GM18505 (cell line): ENCODE data around the gene TMEM87B.

ENCODE experiments used
- ATAC-seq: cut with Tn5 transposase; IDR thresholded peaks from one replicate; pipeline ENCODE4 v1.9.1; 2021; ENCODE audit not compliant: unreplicated experiment
- POLR2A ChIP-seq: IDR thresholded peaks from 4 replicates; pipeline ENCODE4 v1.6.1; 2011; ENCODE audit warnings: borderline replicate concordance; ENCODE audit not compliant: insufficient read depth, insufficient read length; ENCODE audit errors: extremely low read depth

TMEM87B gene, protein sequence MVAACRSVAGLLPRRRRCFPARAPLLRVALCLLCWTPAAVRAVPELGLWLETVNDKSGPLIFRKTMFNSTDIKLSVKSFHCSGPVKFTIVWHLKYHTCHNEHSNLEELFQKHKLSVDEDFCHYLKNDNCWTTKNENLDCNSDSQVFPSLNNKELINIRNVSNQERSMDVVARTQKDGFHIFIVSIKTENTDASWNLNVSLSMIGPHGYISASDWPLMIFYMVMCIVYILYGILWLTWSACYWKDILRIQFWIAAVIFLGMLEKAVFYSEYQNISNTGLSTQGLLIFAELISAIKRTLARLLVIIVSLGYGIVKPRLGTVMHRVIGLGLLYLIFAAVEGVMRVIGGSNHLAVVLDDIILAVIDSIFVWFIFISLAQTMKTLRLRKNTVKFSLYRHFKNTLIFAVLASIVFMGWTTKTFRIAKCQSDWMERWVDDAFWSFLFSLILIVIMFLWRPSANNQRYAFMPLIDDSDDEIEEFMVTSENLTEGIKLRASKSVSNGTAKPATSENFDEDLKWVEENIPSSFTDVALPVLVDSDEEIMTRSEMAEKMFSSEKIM

DNA sequence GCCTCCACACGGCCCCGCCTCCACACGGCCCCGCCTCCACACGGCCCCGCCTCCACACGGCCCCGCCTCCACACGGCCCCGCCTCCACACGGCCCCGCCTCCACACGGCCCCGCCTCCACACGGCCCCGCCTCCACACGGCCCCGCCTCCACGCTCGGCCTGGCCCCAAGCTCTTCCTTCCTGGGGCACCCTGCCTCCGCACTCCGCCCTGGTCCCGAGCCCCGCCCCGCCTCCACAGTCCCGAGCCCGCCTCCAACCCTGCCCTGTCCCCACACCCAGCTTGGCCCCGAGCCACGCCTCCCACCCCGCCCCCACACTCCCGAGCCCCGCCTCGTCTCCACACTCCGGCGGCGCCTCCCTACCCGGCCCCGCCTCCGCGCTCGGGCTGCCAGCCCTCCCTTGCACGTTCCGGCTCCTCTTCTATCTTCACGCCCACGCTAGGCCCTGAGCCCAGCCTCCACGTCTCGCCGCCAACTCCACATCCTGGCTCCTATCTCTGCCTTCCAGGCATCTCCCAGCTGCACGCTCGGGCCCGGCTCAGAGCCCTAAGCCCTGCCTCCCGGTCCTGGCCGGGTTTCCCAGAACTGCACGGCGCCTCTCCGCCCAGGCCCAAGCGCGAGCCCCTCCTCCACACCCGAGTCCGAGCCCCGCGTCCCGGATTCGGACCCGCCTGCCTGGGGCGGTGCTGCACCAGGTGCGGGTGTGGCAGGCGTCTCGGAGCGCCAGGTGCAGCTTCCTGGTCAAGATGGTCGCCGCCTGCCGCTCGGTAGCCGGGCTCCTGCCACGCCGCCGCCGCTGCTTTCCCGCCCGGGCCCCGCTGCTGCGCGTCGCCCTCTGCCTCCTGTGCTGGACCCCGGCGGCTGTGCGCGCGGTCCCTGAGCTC lies at the start of gene TMEM87B:
Gene TMEM87B, plus strand, starts transcription at position 423 of the 883 bp plus-strand sequence. Its CDS starts 323 bp downstream, at position 746.
- TF ChIP-seq POLR2A, result peak; percentile 66
- peak; percentile 59 for ATAC-seq

DNA sequence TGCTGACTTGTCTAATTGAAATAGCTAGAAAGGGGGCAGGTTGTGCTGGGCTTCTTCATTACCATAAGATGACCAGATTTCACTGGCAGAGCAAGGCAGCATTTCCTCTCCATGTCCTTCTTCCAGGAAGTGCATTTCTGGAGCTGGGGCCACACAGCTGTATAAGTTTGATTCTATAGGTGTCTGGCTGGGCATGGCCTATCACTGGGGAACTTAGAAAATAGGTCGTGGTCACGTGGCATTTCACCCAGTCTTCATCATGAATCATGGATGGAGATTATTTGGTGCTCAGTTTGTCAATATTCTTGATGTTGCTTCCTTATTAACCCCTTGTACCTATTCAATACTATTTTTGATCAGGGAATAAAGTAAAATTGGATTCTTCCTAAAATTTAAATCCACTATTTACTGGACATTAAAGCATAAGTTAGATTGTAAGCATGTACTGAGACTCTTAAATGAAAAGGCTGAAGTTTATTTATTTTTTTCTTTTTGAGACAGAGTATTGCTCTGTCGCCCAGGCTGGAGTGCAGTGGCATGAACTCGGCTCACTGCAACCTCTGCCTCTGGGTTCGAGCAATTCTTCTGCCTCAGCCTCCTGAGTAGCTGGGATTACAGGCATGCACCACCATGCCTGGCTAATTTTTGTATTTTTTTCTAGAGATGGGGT lies 49.5 kb upstream of the TMEM87B start:
- ATAC-seq, result no peak
- TF ChIP-seq POLR2A, result no peak

DNA sequence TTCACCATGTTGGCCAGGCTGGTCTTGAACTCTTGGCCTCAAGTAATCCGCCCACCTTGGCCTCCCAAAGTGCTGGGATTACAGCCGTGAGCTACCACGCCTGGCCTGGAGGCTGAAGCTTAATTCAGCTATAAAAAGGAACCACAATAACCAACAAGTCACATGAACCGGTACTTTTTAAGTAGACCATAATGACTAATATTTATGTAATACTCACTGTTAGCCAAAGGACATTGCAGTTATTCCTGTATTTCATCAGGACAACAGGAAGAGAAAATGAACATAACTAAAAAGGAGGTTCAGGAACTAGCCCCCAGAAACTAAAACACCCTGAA lies 49.0 kb upstream of the TMEM87B start:
- TF ChIP-seq POLR2A, result no peak

DNA sequence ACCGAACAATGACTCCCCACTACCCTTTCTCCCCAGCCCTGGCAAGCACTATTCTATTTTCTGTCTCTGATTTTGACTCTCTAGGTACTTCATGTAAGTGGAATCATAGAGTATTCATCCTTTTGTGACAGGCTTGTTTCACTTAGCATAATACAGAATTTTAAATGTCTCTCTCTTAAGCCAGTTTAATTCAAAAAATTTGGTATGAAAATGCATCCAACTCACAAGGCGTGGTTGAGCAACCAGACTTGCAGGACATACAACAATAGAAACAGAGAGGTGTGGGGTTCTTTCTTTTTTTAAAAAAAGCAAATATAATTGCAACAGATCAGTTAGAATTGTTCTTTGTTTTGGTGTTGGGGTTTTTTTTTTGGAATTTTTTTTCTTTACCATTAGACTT lies 47.6 kb upstream of the TMEM87B start:
- ATAC-seq, result no peak
- no peak for TF ChIP-seq POLR2A

More for the DNA sequence above, 49.0 kb upstream of the TMEM87B start:
- ATAC-seq, result no peak

DNA sequence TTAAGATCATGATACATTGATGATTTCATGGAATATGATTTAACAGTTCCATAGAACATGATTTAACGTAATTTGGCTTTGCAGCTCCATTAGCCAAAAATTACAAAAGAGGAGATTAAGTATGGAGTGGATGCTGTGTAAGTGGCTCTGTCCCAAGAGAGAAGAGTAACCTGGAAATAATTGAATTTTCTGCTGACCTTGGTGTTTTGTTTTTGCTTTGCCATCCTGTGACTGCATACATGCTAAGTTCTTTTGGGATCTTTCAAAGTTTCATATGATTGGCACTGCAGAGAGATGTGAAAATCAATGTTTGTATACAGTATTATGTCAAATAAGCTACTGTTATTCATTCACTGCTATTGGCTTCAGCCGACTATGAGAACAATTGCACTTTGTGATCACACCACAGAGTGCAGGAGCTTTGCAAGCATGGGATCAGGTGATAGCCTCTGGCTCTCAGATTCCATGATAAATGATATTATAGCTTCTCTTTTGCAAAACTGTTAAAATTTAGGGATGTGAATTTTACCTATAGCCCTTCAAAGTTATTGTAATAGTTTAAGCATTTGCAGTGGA lies 46.1 kb upstream of the TMEM87B start:
- no peak for TF ChIP-seq POLR2A
- ATAC-seq, result no peak

DNA sequence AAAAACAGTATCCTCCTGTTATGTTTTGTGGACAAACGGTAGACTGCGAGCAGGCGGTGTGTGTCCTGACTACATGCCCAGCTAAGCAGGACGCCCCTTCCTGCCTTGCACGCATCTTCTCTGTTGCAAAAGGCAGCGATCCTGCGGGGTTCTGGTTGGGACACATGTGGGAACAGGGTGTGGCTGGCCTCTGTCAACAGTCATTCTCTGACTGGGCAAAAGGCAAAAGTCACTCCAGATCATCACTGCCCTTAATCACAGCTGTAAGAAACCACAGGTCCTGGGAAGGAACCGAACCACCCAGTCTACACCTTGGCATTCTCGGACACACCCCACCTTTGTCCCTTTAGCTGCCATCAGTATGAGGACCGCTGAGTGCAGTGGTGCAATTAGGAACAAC lies 44.3 kb upstream of the TMEM87B start:
- no peak for ATAC-seq
- TF ChIP-seq POLR2A, result no peak

DNA sequence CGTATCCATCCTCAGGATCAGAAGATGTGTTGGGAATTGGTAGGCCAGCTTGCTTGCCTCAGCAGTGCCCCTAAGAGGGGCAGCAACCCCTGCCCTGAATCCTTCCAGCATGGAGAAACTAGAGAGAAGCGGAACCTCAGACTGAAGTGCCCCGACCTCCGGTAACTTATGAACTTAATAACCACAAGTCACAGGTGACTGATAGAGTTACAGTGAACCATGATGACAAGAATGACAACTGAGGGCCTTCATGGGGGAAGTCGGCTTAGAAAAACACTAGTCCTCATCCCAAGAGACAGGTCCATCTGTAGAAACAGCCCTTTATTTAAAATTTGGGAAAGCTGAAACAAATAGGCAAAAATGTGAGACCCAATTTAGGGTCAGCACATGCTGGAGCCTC lies 42.5 kb upstream of the TMEM87B start:
- no peak for ATAC-seq

DNA sequence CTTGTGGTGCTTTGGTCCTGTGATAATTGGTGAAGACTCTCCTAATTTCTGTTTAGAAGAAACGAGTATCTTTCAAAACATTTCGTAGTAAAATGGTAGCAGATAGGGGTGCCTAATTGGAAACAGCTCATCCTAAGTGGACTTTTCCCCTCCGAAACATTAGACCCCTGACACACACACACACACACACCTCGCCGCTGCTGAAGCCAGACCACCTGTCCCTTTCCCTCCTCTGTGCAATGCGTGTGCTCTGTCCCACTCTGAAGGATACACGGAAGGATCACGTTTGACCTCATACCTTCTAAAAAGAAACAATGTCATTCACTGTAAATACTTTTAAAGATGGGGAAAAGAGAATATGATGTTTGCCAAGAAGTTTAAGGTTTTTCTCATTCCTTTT lies 36.2 kb upstream of the TMEM87B start:
- TF ChIP-seq POLR2A, result no peak
- ATAC-seq, result no peak

More for the DNA sequence above, 42.5 kb upstream of the TMEM87B start:
- no peak for TF ChIP-seq POLR2A

DNA sequence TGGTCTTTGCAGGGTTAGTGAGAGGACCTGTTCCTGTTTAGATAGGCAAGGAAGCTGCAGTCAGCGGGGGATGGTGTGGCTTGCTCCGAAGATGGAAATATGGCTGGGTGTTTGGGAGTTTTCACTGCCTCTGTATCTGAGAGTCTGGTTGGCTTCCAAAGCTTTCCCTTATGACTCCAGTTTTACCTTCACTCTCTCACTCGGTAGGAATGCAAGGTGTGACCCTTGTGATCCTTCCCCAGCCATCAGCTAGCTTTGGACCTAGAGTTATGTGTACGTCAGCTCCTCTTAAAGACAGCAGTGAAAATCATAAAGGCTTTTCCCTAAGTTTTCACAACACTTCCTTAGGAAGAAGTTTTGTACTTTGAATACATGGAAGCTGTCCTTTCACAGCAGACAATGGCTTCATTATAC lies 35.5 kb upstream of the TMEM87B start:
- no peak for TF ChIP-seq POLR2A
- ATAC-seq, result no peak

DNA sequence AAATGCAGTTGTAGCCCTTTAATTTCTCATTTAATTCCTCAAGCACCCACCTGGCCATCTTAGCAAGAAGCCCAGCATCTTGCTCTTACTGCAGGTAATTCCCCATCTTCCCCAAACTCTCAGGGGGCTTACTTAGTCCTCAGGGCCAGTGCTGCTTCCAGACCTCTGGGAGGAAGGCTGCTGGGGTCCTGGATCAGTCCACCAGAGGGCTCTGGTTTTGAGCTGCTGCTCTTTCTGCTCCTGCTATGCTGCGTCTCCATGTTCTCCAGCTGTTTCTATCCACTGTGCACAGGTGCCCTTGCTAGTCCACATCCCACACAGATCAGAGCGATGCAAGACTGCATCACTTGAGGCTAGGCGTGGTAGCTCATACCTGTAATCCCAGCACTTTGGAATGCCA lies 34.5 kb upstream of the TMEM87B start:
- no peak for TF ChIP-seq POLR2A
- no peak for ATAC-seq

DNA sequence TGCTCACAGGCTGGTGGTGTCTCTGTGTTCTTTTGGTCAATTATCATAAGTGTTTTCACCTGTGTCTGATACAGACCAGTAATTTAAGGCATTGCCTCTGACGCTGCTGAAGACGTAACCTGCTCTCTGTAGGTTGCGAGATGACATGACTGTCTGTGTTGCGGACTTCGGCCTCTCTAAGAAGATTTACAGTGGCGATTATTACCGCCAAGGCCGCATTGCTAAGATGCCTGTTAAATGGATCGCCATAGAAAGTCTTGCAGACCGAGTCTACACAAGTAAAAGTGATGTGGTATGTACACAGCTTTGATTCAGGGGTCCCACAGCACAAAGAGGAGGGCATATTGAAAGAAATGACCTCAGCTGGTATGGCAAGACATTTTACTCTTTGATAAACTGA lies 33.8 kb upstream of the TMEM87B start:
- TF ChIP-seq POLR2A, result no peak
- no peak for ATAC-seq

DNA sequence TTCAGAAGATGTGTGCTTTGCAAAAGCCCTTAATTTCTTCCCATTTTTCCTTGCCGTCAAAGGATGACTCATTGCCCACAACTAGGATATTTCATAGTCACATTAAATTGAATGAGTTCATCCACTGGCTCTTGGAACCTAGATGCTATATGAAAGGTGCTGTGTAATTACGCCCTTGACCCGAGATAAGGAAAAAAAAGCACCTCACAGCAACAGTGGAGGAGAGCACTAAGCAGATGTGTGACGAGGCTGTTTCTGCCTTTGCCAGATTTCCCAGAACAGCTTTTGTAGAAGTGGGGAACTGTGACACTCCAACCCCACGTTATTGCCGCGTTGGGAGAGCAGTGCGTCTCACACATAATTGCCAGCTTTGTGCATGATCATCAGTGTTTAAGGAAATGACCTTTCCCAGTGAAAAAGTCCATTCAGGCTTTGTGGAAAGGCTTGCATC lies 33.3 kb upstream of the TMEM87B start:
- ATAC-seq, result no peak
- TF ChIP-seq POLR2A, result no peak

DNA sequence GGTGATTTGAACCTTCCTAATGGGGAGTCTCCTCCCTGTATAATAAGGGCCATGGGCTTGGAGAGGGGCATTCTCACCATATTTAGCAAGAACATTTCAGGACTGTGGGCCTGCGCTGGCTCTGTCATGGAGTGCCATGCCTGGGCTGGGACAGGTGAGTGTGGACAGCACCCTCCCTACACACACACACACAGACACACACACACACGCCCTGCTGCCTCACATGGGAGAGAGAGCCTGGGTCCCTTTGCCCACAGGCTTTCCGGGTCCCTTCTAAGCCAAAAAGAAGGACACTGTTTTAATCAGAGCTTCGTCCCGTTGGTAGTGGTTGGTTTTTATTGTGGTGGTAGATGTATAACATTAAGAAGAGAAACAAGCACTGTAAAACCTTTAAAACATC lies 31.4 kb upstream of the TMEM87B start:
- no peak for ATAC-seq
- no peak for TF ChIP-seq POLR2A
